Activated naive CD4-positive, alpha-beta T cell treated with anti-CD3 and anti-CD28 coated beads, Interleukin-2, amount 50 U/mL, for 72 hours (primary cell): Measurements from ENCODE around the gene CAMK4. TPM values are rescaled to one million over a fixed set of nuclear protein-coding genes. Genes with fewer than 3 reads are reported as not detected.
"Not testable (repeated sequence)": the region's sequence is repeated elsewhere in the genome, so short reads cannot be mapped to it uniquely, and the experiment has no call there.

Experiments
- ATAC-seq, 2 donors: fragments of 150-1000 bp; cut with Tn5 transposase; 2 replicates each; pipeline ENCODE4 v1.10.0; 2021; ENCODE audit warnings: mild to moderate bottlenecking in 2 of 2, moderate library complexity in 2 of 2
- DNase-seq, 2 donors: peaks; one replicate each; pipeline ENCODE4 v3.0.0; 2021 to 2022; ENCODE audit warnings: low spot score in 2 of 2
- H3K27ac Mint-ChIP-seq, 2 donors: one replicate each; pipeline ENCODE4 v1.8.0; 2022; ENCODE audit warnings: mild to moderate bottlenecking in 2 of 2, mixed read lengths in 2 of 2
- H3K36me3 Mint-ChIP-seq, 2 donors: one replicate each; pipeline ENCODE4 v1.8.0; 2022; ENCODE audit warnings: mixed read lengths in 2 of 2
- H3K9me3 Mint-ChIP-seq, 2 donors: one replicate each; pipeline ENCODE4 v1.8.0; 2022; ENCODE audit warnings: mixed read lengths in 2 of 2
- total RNA-seq, 2 donors: library from RNA; stranded (reverse); gene quantifications; one replicate each; pipeline ENCODE4 v1.2.3, GENCODE V29; 2022

Gene CAMK4
- total RNA-seq, 2 donors from 2014 or later, result 39.0 to 51.3 TPM

GRCh38 chr5:111311666-111312065 is 87.5 kb downstream of the CAMK4 start:
- DNase-seq, result no peak
- peaks cover 0 to 4% of the 10 kb centered on the region in 2 donors for H3K36me3 Mint-ChIP-seq
- peak in 1 of 2 donors; percentile 48 for ATAC-seq
- H3K9me3 Mint-ChIP-seq, result no peaks in the 10 kb centered on the region
- peak overlapping the region; percentile 11 to 91 for H3K27ac Mint-ChIP-seq

GRCh38 chr5:111313017-111313724 is 89.0 kb downstream of the CAMK4 start:
- no peaks in the 10 kb centered on the region for H3K9me3 Mint-ChIP-seq
- peak overlapping the region; percentile 61 to 78 for H3K27ac Mint-ChIP-seq
- ATAC-seq, result peak; percentile 87 to 94
- DNase-seq, result no peak
- peaks cover 0 to 6% of the 10 kb centered on the region in 2 donors for H3K36me3 Mint-ChIP-seq

GRCh38 chr5:111320953-111321352 is 96.8 kb downstream of the CAMK4 start:
- no peak for DNase-seq
- ATAC-seq, result no peak

GRCh38 chr5:111321376-111321775 is 97.2 kb downstream of the CAMK4 start:
- no peak for DNase-seq
- H3K9me3 Mint-ChIP-seq, result peaks cover 14 to 29% of the 10 kb centered on the region in 2 donors
- ATAC-seq, result no peak
- H3K36me3 Mint-ChIP-seq, result peaks cover 23 to 56% of the 10 kb centered on the region in 2 donors
- no peak overlapping the region for H3K27ac Mint-ChIP-seq

More at GRCh38 chr5:111320953-111321352, 96.8 kb downstream of the CAMK4 start:
- H3K9me3 Mint-ChIP-seq, result peaks cover 14 to 28% of the 10 kb centered on the region in 2 donors
- H3K36me3 Mint-ChIP-seq, result peaks cover 23 to 55% of the 10 kb centered on the region in 2 donors
- H3K27ac Mint-ChIP-seq, result no peak overlapping the region

GRCh38 chr5:111326551-111326950 is 102.4 kb downstream of the CAMK4 start:
- H3K9me3 Mint-ChIP-seq, result peaks cover 14 to 23% of the 10 kb centered on the region in 2 donors

GRCh38 chr5:111337133-111337532 is 112.9 kb downstream of the CAMK4 start:
- ATAC-seq, result peak; percentile 85 to 92
- no peaks in the 10 kb centered on the region for H3K9me3 Mint-ChIP-seq
- H3K36me3 Mint-ChIP-seq, result no peaks in the 10 kb centered on the region
- DNase-seq, result no peak
- peak overlapping the region; percentile 39 to 98 for H3K27ac Mint-ChIP-seq

More at GRCh38 chr5:111326551-111326950, 102.4 kb downstream of the CAMK4 start:
- H3K27ac Mint-ChIP-seq, result no peak overlapping the region
- ATAC-seq (no peak), DNase-seq (no peak)
- H3K36me3 Mint-ChIP-seq, result peaks cover 26 to 56% of the 10 kb centered on the region in 2 donors

GRCh38 chr5:111337688-111338087 is 113.5 kb downstream of the CAMK4 start:
- peak in 1 of 2 donors; percentile 14 for DNase-seq
- H3K27ac Mint-ChIP-seq, result peak overlapping the region; percentile 39 to 98
- no peaks in the 10 kb centered on the region for H3K9me3 Mint-ChIP-seq
- no peaks in the 10 kb centered on the region for H3K36me3 Mint-ChIP-seq
- ATAC-seq, result peak; percentile 84 to 92

GRCh38 chr5:111345731-111346130 is 121.5 kb downstream of the CAMK4 start:
- peaks cover 0 to 15% of the 10 kb centered on the region in 2 donors for H3K36me3 Mint-ChIP-seq
- no peak overlapping the region for H3K27ac Mint-ChIP-seq
- DNase-seq (no peak), ATAC-seq (no peak)
- H3K9me3 Mint-ChIP-seq, result no peaks in the 10 kb centered on the region

- no peaks in the 10 kb centered on the region for H3K9me3 Mint-ChIP-seq
- ATAC-seq, result no peak
- peaks cover 0 to 20% of the 10 kb centered on the region in 2 donors for H3K36me3 Mint-ChIP-seq
- no peak for DNase-seq
- no peak overlapping the region for H3K27ac Mint-ChIP-seq
Measured at GRCh38 chr5:111347021-111347420, 122.8 kb downstream of the CAMK4 start.

- DNase-seq (no peak), ATAC-seq (peak in 1 of 2 donors; percentile 37)
- H3K27ac Mint-ChIP-seq, result no peak overlapping the region
- H3K36me3 Mint-ChIP-seq, result peaks cover under 1 to 23% of the 10 kb centered on the region in 2 donors
- peaks cover 0 to under 1% of the 10 kb centered on the region in 2 donors for H3K9me3 Mint-ChIP-seq
Measured at GRCh38 chr5:111348661-111349329, 124.6 kb downstream of the CAMK4 start.

GRCh38 chr5:111349429-111349828 is 125.2 kb downstream of the CAMK4 start:
- DNase-seq (no peak), ATAC-seq (no peak)
- no peak overlapping the region for H3K27ac Mint-ChIP-seq
- peaks cover 6 to 29% of the 10 kb centered on the region in 2 donors for H3K36me3 Mint-ChIP-seq
- H3K9me3 Mint-ChIP-seq, result peaks cover 3 to 4% of the 10 kb centered on the region in 2 donors

GRCh38 chr5:111353035-111353434 is 128.9 kb downstream of the CAMK4 start:
- Mint-ChIP-seq H3K9me3 (peaks cover 3 to 5% of the 10 kb centered on the region in 2 donors), H3K27ac (no peak overlapping the region), H3K36me3 (peaks cover 11 to 19% of the 10 kb centered on the region in 2 donors)
- ATAC-seq (no peak), DNase-seq (no peak)

- not testable (repeated sequence) for ATAC-seq, H3K27ac Mint-ChIP-seq, DNase-seq
- peaks cover 19 to 21% of the 10 kb centered on the region in 2 donors for H3K36me3 Mint-ChIP-seq
- peaks cover 5 to 12% of the 10 kb centered on the region in 2 donors for H3K9me3 Mint-ChIP-seq
Measured at GRCh38 chr5:111358726-111359125, 134.5 kb downstream of the CAMK4 start.

GRCh38 chr5:111360173-111360572 is 136.0 kb downstream of the CAMK4 start:
- Mint-ChIP-seq H3K36me3 (peaks cover 21 to 23% of the 10 kb centered on the region in 2 donors), H3K27ac (no peak overlapping the region), H3K9me3 (peaks cover 4 to 10% of the 10 kb centered on the region in 2 donors)
- no peak for DNase-seq
- no peak for ATAC-seq

- Mint-ChIP-seq H3K27ac (no peak overlapping the region), H3K36me3 (peaks cover 12 to 17% of the 10 kb centered on the region in 2 donors), H3K9me3 (peaks cover 4 to 6% of the 10 kb centered on the region in 2 donors)
- ATAC-seq (no peak), DNase-seq (no peak)
Measured at GRCh38 chr5:111364992-111365391, 140.8 kb downstream of the CAMK4 start.

- H3K9me3 Mint-ChIP-seq, result peaks cover 4 to 6% of the 10 kb centered on the region in 2 donors
- no peak for ATAC-seq
Measured at GRCh38 chr5:111366388-111366787, 142.2 kb downstream of the CAMK4 start.

GRCh38 chr5:111367115-111367514 is 142.9 kb downstream of the CAMK4 start:
- Mint-ChIP-seq H3K36me3 (peaks cover 17 to 26% of the 10 kb centered on the region in 2 donors), H3K9me3 (peaks cover 4 to 6% of the 10 kb centered on the region in 2 donors), H3K27ac (no peak overlapping the region)
- ATAC-seq (peak in 1 of 2 donors; percentile 22), DNase-seq (no peak)

More at GRCh38 chr5:111366388-111366787, 142.2 kb downstream of the CAMK4 start:
- DNase-seq, result no peak
- peaks cover 17 to 19% of the 10 kb centered on the region in 2 donors for H3K36me3 Mint-ChIP-seq
- H3K27ac Mint-ChIP-seq, result no peak overlapping the region
